Measurements from ENCODE around the gene SEC14L2.
"Not testable (repeated sequence)": the region's sequence is repeated elsewhere in the genome, so short reads cannot be mapped to it uniquely, and the experiment has no call there.

Gene SEC14L2

DNA sequence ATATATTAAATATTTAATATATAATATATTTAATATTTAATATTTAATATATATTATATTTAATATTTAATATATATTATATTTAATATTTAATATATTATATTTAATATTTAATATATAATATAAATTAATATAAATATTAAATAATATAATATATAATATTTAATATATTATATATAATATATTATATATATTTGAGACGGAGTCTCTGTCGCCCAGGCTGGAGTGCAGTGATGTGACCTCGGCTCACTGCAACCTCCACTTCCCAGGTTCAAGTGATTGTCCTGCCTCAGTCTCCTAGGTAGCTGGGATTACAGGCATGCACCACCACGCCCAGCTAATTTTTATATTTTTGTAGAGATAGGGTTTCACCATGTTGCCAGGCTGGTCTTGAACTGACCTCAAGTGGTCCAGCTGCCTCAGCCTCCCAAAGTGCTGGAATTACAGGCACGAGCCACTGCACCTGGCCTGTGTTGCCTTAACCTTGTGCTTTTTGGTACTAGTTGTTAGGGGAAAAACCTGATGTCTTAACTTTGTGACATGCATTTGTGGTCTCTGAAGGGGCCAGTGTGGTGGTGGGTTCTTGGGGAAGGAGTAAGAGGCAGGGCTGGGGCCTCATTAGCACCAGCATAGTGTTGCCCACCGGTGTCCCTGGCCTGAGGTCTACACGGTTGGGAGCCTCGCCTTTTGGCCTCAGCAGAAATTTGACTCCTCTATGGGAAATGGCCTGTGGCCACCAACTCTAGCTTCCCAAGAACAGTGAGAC lies 58.4 kb downstream of the SEC14L2 start:
- no peak for DNase-seq (ENCODE audit: low spot score)

DNA sequence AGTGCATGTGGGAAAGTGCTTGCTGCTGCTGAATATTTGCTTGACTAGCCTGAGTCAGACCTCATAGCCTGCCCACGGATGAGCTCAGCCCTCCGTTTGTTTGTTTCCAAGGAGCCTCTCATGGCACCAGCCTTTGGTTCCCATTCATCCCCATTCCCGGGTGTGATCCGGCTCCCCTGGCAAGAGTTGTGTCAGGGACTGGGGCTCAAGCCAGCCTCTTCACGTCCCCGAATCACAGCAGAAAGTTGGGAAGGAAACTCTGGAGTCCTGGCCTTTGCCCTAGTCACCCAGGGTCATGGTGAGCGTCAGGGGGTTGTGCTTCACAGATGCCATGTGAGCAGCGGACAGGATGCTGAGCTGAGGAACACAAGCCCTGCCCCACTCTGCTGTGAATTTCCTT lies 61.2 kb downstream of the SEC14L2 start:
- DNase-seq (ENCODE audit: low spot score), result peak; percentile 62

GRCh38 chr22:30459181-30460052 lies 62.6 kb downstream of the SEC14L2 start:
- peak; percentile 27 for DNase-seq (ENCODE audit: low spot score)

DNA sequence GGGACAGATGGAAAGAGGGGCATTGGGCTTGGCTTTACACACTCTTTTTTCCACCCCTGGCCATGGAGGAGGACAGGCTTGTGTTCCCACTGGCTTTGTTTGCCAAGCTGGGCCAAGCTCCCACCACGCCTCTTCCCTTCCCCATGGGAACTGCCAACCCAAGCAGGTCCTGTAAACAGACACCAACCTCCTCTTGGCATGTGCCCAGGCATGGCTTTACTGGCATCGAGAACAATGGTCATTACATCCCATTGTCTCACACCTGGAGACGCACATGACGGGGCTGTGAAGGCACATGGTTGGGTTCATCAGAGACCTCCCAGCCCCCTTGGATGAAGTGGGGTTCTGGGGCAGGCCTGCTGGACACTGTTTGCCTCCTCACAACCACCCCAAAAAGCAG lies 63.3 kb downstream of the SEC14L2 start:
- DNase-seq (ENCODE audit: low spot score), result no peak

- not testable (repeated sequence) for DNase-seq (ENCODE audit: low spot score)
Observed at GRCh38 chr22:30460555-30460954, 63.7 kb downstream of the SEC14L2 start.

- DNase-seq (ENCODE audit: low spot score), result no peak
Observed at GRCh38 chr22:30469165-30469564, 72.3 kb downstream of the SEC14L2 start.

DNA sequence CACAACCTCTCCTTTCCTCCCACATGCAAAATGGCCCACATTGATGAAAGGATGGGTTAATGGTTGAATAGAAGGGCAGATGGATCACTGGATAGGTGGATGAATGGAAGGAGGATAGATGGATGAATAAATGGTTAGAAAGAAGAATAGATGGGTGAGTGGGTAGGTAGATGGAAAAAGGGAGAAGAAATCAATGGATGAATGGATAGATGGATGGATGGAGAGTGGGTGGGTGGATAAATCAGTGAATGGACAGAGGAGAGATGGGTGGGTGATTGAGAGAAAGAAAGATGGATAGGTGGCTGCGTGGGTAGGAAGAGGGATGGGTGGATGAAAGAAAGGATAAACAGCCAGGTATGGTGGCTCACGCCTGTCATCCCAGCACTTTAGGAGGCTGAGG lies 73.8 kb downstream of the SEC14L2 start:
- DNase-seq (ENCODE audit: low spot score), result no peak

DNA sequence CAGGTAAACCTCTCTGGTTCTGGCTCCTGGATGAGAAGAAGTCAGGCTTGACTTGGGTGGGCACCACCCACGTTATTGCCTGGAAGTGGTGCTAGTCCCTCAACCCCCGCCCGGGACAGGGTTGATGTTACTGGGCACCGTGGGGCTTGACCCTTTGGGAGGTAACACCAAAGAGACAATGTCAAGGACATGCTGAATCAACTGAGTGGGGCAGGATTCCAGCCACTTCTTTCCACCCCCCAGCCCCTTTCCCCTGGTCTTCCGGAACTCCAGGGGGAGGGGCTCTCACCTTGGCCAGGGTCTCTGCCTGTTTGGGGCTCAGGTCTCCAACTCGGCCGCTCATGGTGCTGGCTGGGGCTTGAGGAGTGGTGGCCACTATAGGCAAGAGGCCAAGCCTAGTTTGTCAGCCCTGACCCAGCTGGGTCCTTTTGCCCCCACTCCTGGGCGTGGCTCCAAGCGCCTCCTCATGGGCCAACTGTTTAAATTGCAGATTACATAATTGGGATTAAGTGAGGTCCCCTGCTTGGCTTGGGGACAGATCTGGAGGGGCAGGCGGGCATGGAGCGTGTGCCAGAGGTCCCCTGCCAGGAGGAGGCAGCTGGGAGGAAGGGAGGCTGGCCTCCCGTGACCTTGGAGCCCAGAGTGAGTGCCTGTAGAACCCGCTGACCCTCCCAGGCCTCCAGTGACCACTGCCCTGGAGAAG lies 74.9 kb downstream of the SEC14L2 start, which contains the start of gene SEC14L3:
SEC14L3 (minus strand) TSS at position 402 of the 703 bp plus-strand sequence; CDS start at position 343, 59 bp downstream.
- DNase-seq (ENCODE audit: low spot score), result no peak

DNA sequence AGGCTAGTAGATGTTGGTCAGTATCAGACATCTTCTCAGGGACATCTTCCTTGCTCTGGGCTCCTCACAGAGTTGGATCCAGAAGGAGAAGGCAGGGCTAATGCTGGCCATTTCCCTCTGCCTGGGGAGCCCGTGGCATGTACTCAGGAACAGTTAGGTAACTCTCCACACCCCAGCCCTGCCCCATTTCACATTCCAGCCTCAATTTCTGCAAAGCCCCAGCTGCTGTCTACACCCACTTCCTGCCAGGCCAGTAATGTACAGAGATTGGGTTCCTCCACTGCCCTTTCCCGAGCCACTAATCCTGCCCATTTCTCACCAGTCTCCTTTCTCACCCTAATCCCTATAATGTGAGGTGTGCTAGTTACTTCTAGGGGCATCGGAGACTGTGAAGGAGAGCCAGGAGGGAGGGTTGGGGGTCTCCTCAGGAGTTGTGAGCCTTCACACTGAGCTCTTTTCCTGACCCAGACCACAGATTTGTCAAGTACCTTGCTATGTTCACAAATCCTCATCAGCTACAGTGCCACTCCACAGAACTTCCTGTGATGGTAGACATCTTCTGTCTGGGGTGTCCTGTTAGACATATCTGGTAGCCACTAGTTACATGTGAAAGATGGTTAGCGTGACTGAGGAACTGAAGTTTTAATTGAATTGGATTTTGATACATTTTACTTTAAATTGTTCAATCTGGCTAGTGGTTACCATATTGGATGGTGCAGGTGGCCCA lies 76.3 kb downstream of the SEC14L2 start:
- no peak for DNase-seq (ENCODE audit: low spot score)

- no peak for DNase-seq (ENCODE audit: low spot score)
Observed at GRCh38 chr22:30474121-30474520, 77.3 kb downstream of the SEC14L2 start.

Data from AG08396 (cell line).